Measurements from ENCODE around the gene MUSK.

The MUSK gene

GRCh38 chr9:110671849-110672248, 3.3 kb downstream of the MUSK start:
- Histone ChIP-seq H2AFZ (ENCODE audit: low read depth) (no peak overlapping the region), H3K36me3 (ENCODE audit: insufficient read depth) (no peaks in the 10 kb centered on the region), H3K4me1 (ENCODE audit: low read depth, poor library complexity, severe bottlenecking) (peaks cover 17% of the 10 kb centered on the region), H3K27me3 (ENCODE audit: insufficient read depth, low read depth) (no peaks in the 10 kb centered on the region), H3K4me2 (no peak overlapping the region), H3K79me2 (ENCODE audit: insufficient read depth, low read depth) (no peaks in the 10 kb centered on the region), H3K4me3 (IDR thresholded peaks at IDR 0.05; ENCODE audit: insufficient read depth, low read depth, low read length) (no peak overlapping the region), H3K27ac (no peak overlapping the region), H4K20me1 (ENCODE audit: insufficient read depth) (no peaks in the 10 kb centered on the region), H3K9ac (no peak overlapping the region)
- TF ChIP-seq CTCF (conservative IDR thresholded peaks at IDR 0.05; ENCODE audit: low read depth, low read length), result no peak

GRCh38 chr9:110672873-110673510, 4.4 kb downstream of the MUSK start:
- TF ChIP-seq CTCF (conservative IDR thresholded peaks at IDR 0.05; ENCODE audit: low read depth, low read length), result no peak
- Histone ChIP-seq H2AFZ (ENCODE audit: low read depth) (no peak overlapping the region), H3K27ac (no peak overlapping the region), H3K79me2 (ENCODE audit: insufficient read depth, low read depth) (no peaks in the 10 kb centered on the region), H4K20me1 (ENCODE audit: insufficient read depth) (no peaks in the 10 kb centered on the region), H3K27me3 (ENCODE audit: insufficient read depth, low read depth) (no peaks in the 10 kb centered on the region), H3K4me3 (IDR thresholded peaks at IDR 0.05; ENCODE audit: insufficient read depth, low read depth, low read length) (no peak overlapping the region), H3K4me1 (ENCODE audit: low read depth, poor library complexity, severe bottlenecking) (peaks cover 17% of the 10 kb centered on the region), H3K4me2 (no peak overlapping the region), H3K9ac (no peak overlapping the region), H3K36me3 (ENCODE audit: insufficient read depth) (no peaks in the 10 kb centered on the region)

- Histone ChIP-seq H3K27me3 (ENCODE audit: insufficient read depth, low read depth) (no peaks in the 10 kb centered on the region), H3K9ac (no peak overlapping the region), H2AFZ (ENCODE audit: low read depth) (no peak overlapping the region), H3K79me2 (ENCODE audit: insufficient read depth, low read depth) (no peaks in the 10 kb centered on the region), H3K36me3 (ENCODE audit: insufficient read depth) (no peaks in the 10 kb centered on the region), H4K20me1 (ENCODE audit: insufficient read depth) (no peaks in the 10 kb centered on the region), H3K27ac (no peak overlapping the region), H3K4me2 (no peak overlapping the region), H3K4me3 (IDR thresholded peaks at IDR 0.05; ENCODE audit: insufficient read depth, low read depth, low read length) (no peak overlapping the region), H3K4me1 (ENCODE audit: low read depth, poor library complexity, severe bottlenecking) (no peaks in the 10 kb centered on the region)
- no peak for TF ChIP-seq CTCF (conservative IDR thresholded peaks at IDR 0.05; ENCODE audit: low read depth, low read length)
Observed at GRCh38 chr9:110687497-110687896, 18.9 kb downstream of the MUSK start.

- no peaks in the 10 kb centered on the region for H3K36me3 ChIP-seq (ENCODE audit: insufficient read depth)
- H3K27me3 ChIP-seq (ENCODE audit: insufficient read depth, low read depth), result no peaks in the 10 kb centered on the region
- H4K20me1 ChIP-seq (ENCODE audit: insufficient read depth), result no peaks in the 10 kb centered on the region
- H3K4me3 ChIP-seq (IDR thresholded peaks at IDR 0.05; ENCODE audit: insufficient read depth, low read depth, low read length), result no peak overlapping the region
- TF ChIP-seq CTCF (conservative IDR thresholded peaks at IDR 0.05; ENCODE audit: low read depth, low read length), result no peak
- no peak overlapping the region for H3K27ac ChIP-seq
- H3K4me2 ChIP-seq, result no peak overlapping the region
- no peaks in the 10 kb centered on the region for H3K79me2 ChIP-seq (ENCODE audit: insufficient read depth, low read depth)
- H3K4me1 ChIP-seq (ENCODE audit: low read depth, poor library complexity, severe bottlenecking), result no peaks in the 10 kb centered on the region
- no peak overlapping the region for H2AFZ ChIP-seq (ENCODE audit: low read depth)
- H3K9ac ChIP-seq, result no peak overlapping the region
Observed at GRCh38 chr9:110688329-110688728, 19.7 kb downstream of the MUSK start.
